ENCODE data around the gene NAMPT.

Gene NAMPT

GRCh38 chr7:106270122-106270977 is 14.4 kb downstream of the NAMPT start:
- DNase-seq = no peak

- no peak for DNase-seq
Observed at GRCh38 chr7:106269254-106269961, 15.4 kb downstream of the NAMPT start.

- DNase-seq = no peak
Observed at GRCh38 chr7:106265133-106265532, 19.6 kb downstream of the NAMPT start.

DNA sequence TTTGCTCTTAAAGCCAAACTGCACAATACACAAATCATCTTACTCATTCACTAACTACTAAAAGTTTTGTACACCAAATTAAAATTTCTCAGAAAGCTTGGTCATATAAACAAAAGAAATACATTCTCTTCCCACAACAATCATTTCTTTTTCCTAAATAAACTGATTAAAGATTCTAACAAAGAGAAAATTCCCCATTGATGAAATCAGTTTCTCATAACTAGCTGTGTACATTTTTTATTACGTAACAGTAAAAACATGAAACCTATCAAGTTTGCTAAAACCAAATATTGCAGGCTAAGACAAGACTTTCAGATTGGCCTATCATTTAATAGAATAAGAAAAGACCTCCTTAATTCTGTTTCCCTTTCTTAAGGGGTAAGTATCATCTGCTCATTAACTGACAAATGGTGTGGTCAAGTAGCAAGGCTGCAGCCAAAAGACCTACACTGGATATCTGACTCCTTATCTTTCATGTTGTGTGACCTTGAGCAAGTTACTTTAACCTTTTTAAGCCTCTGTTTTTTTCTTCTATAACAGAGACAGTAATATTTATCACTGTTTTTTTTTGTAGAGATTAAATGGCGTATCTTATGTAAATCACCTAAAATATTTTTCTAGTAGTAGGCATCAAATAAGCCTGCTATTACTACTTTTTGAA is 22.4 kb downstream of the NAMPT start:
- no peak for DNase-seq

DNA sequence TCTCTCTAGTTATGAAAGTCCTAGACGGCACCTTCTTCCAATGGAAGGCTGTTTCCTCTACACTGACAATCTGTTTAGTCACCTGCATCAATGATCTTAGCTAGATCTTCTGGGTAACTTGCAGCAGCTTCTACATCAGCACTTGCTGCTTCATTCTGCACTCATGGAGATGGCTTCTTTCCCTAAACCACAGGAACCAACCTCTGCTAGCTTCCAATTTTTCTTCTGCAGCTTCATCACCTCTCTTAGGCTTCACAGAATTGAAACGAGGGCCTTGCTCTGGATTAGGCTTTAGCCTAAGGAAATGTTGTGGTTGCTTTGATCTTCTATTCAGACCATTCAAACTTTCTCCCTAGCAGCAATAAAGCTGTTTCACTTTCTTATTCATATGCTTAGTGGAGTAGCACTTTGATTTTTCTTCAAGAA is 24.6 kb downstream of the NAMPT start:
- DNase-seq = no peak

DNA sequence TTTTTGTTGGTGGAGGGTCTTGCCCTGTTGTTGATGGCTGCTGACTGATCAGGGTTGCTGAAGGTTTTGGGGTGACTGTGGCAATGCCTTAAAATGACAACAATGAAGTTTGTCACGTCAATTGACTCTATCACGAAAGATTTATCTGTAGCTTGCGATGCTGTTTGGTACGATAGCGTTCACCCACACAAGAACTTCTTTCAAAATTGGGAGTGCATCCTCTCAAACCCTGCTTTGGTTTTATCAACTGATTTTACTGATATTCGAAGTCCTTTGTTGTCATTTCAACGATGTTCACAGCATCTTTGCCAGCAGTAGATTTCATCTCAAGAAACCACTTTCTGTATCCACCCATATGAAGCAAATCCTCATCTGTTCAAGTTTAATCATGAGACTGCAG is 26.0 kb downstream of the NAMPT start:
- DNase-seq = no peak

GRCh38 chr7:106257752-106258151 is 27.0 kb downstream of the NAMPT start:
- no peak for DNase-seq

DNA sequence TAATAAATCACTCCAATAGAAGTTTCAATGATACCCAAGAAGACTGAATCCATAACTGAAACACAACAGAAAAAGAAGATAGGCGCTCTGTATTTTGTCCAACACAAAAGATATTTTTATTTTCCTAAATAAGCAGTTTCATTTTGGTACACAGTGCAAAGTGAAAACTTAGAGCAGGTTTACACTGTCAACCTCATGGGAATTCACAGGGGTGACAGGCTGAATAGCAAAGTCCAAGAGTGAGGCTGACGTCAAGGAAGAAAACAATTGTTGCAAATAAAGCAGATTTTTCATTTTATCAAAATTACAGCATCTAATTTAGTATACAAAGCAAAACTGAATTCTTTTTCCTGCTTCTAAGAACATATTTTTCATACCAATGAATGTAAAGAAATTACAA is 28.6 kb downstream of the NAMPT start:
- no peak for DNase-seq

DNA sequence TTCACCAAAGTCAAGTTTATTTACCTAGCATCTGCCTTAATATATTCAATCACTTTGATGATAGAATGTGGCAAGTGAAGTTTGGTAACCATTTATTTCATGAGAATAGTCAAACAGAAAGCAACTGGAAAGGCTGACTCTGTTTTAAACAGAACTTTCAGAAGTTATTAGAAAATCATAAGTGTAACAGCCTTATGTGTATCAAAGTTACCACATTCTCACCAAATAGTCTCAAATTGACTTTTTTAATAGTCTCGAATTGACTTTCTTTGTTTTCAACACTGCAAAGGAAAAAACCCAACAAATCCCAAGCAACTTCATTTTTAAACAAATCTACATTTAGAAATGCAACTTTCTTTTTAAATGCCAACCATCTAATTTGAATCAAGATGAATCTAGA is 29.5 kb downstream of the NAMPT start:
- DNase-seq = no peak

- no peak for DNase-seq
Observed at GRCh38 chr7:106254525-106255116, 30.2 kb downstream of the NAMPT start.

DNA sequence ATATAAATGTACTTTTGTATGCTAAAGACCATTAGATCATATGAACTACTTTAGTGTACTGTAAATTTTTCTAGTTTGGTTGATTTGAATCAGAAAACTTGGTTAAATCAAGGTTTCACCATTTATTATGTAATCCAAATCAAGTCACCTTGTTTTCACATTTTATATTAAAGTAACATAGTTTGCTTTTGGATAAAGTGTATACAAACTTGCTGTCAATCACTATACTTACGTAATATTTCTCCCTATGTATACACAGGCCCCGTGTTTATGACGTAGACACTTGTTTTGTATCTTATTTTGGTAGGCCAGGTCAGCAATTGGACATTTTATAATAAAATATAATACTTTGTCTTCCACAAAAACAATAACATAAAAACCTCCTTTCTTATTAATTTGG is 32.2 kb downstream of the NAMPT start:
- no peak for DNase-seq

DNA sequence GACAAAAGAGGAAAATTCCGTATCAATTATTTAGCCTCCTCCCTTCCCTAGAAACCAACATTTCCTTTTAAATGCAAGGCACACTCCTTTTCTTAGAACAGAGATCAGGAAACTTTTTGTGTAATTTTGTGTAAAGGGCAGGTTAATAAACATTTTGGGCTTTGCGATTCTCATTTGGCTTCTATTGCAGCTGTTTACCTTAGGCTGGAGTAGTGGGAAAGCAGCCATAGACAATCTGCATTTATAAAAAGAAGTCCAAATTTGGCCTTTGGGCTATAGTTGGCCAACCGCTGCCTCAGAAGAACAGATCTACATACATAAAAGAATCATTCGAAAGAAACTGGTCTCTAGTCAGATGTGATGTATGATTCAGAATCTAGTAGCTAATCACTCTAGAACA is 35.3 kb downstream of the NAMPT start:
- no peak for DNase-seq

- no peak for DNase-seq
Observed at GRCh38 chr7:106248600-106248999, 36.2 kb downstream of the NAMPT start.

- no peak for DNase-seq
Observed at GRCh38 chr7:106247841-106248240, 36.9 kb downstream of the NAMPT start.

GRCh38 chr7:106246902-106247711 is 37.7 kb downstream of the NAMPT start:
- DNase-seq = no peak

GRCh38 chr7:106243893-106244292 is 40.9 kb downstream of the NAMPT start:
- DNase-seq = no peak

GRCh38 chr7:106239406-106239805 is 45.4 kb downstream of the NAMPT start:
- DNase-seq = no peak

DNA sequence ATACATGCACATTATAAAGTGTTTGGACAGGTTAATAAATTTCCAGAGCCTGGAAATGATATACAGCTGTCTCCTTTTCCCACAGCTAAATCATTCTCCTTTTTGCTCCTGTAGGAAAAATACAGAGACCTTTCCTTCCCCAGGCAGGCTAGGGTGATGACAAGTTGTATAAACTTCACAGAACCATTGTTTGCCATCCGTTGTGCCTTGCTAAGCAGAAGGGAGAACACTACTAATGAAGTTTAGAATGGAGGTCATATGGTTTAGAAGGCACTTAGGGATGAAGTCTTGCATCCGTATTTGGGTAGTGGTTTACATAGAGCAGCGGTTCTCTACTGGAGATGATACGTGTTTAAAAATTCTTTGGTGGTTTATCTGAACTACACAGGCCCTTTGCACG is 46.0 kb downstream of the NAMPT start:
- DNase-seq = no peak

- DNase-seq = no peak
Observed at GRCh38 chr7:106236065-106236464, 48.7 kb downstream of the NAMPT start.

- no peak for DNase-seq
Observed at GRCh38 chr7:106234425-106234824, 50.4 kb downstream of the NAMPT start.

DNA sequence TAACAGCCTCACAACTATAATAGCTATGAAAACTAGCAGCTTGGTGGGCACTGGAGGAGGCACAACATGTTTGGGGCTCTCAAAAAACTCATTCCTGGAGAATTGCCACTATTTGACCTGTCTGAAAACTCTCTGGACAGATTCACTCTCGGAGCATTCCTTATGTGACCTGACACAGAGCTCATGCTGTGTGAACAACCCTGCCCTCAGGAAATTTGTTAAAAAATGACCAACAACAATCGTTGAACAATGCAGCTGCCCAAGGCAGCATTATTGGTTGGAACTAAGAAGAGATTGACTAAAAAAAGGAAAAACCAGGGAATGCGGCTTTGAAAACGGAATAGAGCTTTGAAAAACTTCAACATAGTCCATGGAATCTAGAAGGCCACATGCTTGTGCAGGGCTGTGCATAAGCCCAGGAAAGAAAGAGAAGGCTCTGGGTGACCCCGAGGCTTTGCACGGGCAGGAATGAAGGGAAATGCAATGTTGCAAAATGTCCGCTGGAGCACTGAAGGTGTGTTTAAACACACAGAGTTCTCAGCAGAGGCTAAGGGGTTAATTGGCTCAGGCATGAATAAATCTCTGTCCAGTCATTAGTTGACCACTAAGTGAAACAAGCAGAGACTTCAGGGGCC is 52.8 kb downstream of the NAMPT start:
- DNase-seq = no peak

GRCh38 chr7:106225856-106226255 is 58.9 kb downstream of the NAMPT start:
- no peak for DNase-seq

Data from AML-193 (cell line).